Measurements from ENCODE around the gene RALGAPB.
"Not testable (repeated sequence)": the region's sequence is repeated elsewhere in the genome, so short reads cannot be mapped to it uniquely, and the experiment has no call there.

RALGAPB gene

GRCh38 chr20:38594281-38594680 is 121.6 kb downstream of the RALGAPB start:
- intact Hi-C loops (cut with DNase I); DNase-seq: not testable (repeated sequence)

GRCh38 chr20:38595886-38596285 is 123.2 kb downstream of the RALGAPB start:
- DNase-seq; intact Hi-C loops (cut with DNase I): not testable (repeated sequence)

- intact Hi-C loops (cut with DNase I) = no loop called here
- no peak for DNase-seq
Measured at GRCh38 chr20:38599410-38599882, 126.8 kb downstream of the RALGAPB start.

- intact Hi-C loops (cut with DNase I) = no loop called here
- DNase-seq = no peak
Measured at GRCh38 chr20:38600057-38600456, 127.4 kb downstream of the RALGAPB start.

- peak in 40 of 42 donors; percentile 22 to 87 (median 66) for DNase-seq
- intact Hi-C loops (cut with DNase I) = no loop called here
Measured at GRCh38 chr20:38601216-38602184, 128.9 kb downstream of the RALGAPB start, which contains the start of gene ARHGAP40. TSS of gene ARHGAP40 (plus strand) at chr20:38601809.

GRCh38 chr20:38602185-38602581 is 129.5 kb downstream of the RALGAPB start:
- no peak for DNase-seq
- intact Hi-C loops (cut with DNase I) = no loop called here

GRCh38 chr20:38603286-38603685 is 130.6 kb downstream of the RALGAPB start:
- DNase-seq = no peak
- intact Hi-C loops (cut with DNase I) = no loop called here

GRCh38 chr20:38604873-38605303 is 132.2 kb downstream of the RALGAPB start:
- peak in 2 of 42 donors; percentile 13 to 50 for DNase-seq
- intact Hi-C loops (cut with DNase I) = no loop called here

GRCh38 chr20:38607351-38607750 is 134.7 kb downstream of the RALGAPB start:
- intact Hi-C loops (cut with DNase I) = no loop called here
- no peak for DNase-seq

- intact Hi-C loops (cut with DNase I) = no loop called here
- DNase-seq = no peak
Measured at GRCh38 chr20:38608188-38608587, 135.5 kb downstream of the RALGAPB start.

GRCh38 chr20:38609815-38610214 is 137.2 kb downstream of the RALGAPB start:
- no peak for DNase-seq
- intact Hi-C loops (cut with DNase I) = no loop called here

- no peak for DNase-seq
- intact Hi-C loops (cut with DNase I) = no loop called here
Measured at GRCh38 chr20:38610521-38610920, 137.9 kb downstream of the RALGAPB start.

- intact Hi-C loops (cut with DNase I) = no loop called here
Measured at GRCh38 chr20:38612751-38613515, 140.3 kb downstream of the RALGAPB start.

GRCh38 chr20:38615283-38615682 is 142.6 kb downstream of the RALGAPB start:
- DNase-seq = no peak
- intact Hi-C loops (cut with DNase I) = no loop called here

More at GRCh38 chr20:38612751-38613515, 140.3 kb downstream of the RALGAPB start:
- DNase-seq = no peak

GRCh38 chr20:38616457-38616856 is 143.8 kb downstream of the RALGAPB start:
- DNase-seq = no peak
- intact Hi-C loops (cut with DNase I) = no loop called here

GRCh38 chr20:38617011-38617829 is 144.6 kb downstream of the RALGAPB start:
- intact Hi-C loops (cut with DNase I) = no loop called here
- DNase-seq = no peak

- intact Hi-C loops (cut with DNase I) = no loop called here
- DNase-seq = no peak
Measured at GRCh38 chr20:38617830-38618196, 145.2 kb downstream of the RALGAPB start.

- intact Hi-C loops (cut with DNase I) = no loop called here
- peak in 1 of 42 donors; percentile 3 for DNase-seq
Measured at GRCh38 chr20:38620441-38620840, 147.8 kb downstream of the RALGAPB start.

- intact Hi-C loops (cut with DNase I) = no loop called here
Measured at GRCh38 chr20:38623061-38623460, 150.4 kb downstream of the RALGAPB start.

More at GRCh38 chr20:38623061-38623460, 150.4 kb downstream of the RALGAPB start:
- no peak for DNase-seq
